ENCODE results near the gene CYP4B1. TPM values are rescaled to one million over a fixed set of nuclear protein-coding genes. Genes with fewer than 3 reads are reported as not detected.
"Not testable (repeated sequence)": the region's sequence is repeated elsewhere in the genome, so short reads cannot be mapped to it uniquely, and the experiment has no call there.

Gene CYP4B1
- total RNA-seq, 1 donor from 2014 or later = not detected

DNA sequence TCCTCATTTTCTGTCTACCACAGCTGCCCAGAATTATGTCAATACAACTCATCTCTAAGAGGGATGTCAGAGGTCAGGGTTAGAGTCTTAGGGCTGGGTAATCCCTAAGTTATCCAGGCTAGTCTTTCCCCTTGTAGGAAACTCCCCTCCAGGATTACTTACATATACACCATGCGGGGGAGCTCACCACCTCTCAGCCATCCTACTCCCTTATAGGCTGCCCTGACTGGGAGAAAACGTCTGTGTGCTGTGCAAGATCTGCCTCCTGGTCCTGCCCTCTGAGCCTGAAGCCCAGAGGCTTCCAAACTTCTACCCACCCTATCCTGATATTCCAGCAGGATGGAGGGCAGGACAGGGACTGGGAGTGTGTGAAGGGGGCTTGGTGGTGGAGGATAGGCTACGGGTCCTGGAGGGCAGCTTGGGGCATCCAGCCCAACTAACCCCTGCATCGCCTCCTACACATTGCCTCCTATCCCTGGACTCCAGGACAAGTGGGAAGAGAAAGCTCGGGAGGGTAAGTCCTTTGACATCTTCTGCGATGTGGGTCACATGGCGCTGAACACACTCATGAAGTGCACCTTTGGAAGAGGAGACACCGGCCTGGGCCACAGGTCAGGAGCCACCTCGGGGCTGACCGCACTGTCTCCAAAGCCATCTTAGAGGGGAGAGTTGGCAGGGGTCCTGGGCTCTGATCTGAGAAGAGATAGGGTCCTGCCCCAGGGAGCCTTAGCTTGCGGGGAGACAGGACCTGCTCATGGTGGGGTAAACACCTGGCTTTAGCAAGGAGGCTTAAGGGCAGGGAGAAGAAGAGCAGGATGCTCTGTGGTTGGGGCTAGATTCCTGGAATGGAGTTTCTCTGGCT is 14.4 kb downstream of the CYP4B1 start:
- H3K9me3 Mint-ChIP-seq = no peaks in the 10 kb centered on the region
- H3K4me1 Mint-ChIP-seq (ENCODE audit: low read depth) = no peaks in the 10 kb centered on the region
- no peak for DNase-seq (ENCODE audit: low spot score)
- H3K27me3 Mint-ChIP-seq (ENCODE audit: insufficient read depth) = no peaks in the 10 kb centered on the region
- intact Hi-C loops (cut with micrococcal nuclease) = no loop called here
- H3K27ac Mint-ChIP-seq = no peak overlapping the region
- no peaks in the 10 kb centered on the region for H3K36me3 Mint-ChIP-seq (ENCODE audit: low read depth)
- H3K4me3 Mint-ChIP-seq = no peak overlapping the region

DNA sequence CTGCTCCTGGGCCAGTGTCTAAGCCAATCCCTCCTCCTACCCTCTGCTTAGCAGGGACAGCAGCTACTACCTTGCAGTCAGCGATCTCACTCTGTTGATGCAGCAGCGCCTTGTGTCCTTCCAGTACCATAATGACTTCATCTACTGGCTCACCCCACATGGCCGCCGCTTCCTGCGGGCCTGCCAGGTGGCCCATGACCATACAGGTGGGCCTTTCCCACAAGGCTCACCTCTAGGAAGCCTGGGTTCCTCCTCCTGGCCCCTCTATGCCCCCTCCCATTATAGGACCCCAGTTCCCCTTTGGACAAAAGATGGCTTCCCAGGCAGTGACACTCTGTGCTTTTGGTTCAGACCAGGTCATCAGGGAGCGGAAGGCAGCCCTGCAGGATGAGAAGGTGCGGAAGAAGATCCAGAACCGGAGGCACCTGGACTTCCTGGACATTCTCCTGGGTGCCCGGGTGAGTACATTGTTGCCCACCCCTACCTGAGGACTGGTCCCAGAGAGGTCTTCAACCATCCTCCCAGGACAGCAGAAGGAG is 15.1 kb downstream of the CYP4B1 start:
- intact Hi-C loops (cut with micrococcal nuclease) = no loop called here
- no peaks in the 10 kb centered on the region for H3K36me3 Mint-ChIP-seq (ENCODE audit: low read depth)
- no peaks in the 10 kb centered on the region for H3K9me3 Mint-ChIP-seq
- H3K27ac Mint-ChIP-seq = no peak overlapping the region
- no peak for DNase-seq (ENCODE audit: low spot score)
- H3K4me3 Mint-ChIP-seq = no peak overlapping the region
- no peaks in the 10 kb centered on the region for H3K4me1 Mint-ChIP-seq (ENCODE audit: low read depth)
- H3K27me3 Mint-ChIP-seq (ENCODE audit: insufficient read depth) = no peaks in the 10 kb centered on the region

DNA sequence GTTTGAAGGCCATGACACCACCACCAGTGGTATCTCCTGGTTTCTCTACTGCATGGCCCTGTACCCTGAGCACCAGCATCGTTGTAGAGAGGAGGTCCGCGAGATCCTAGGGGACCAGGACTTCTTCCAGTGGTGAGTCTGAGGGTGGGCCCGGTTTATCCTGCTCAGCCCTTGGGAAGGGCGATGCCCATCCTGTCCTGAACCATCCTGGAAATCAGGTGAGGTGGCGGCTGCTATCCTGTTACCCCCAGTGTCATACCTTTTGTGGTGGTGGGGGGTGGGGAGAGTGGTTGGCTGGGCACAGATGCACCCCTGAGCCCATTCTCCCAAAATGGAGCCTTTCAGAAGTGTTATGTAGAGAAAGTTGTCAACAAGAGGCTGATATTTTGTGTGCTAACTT is 16.3 kb downstream of the CYP4B1 start:
- intact Hi-C loops (cut with micrococcal nuclease) = no loop called here
- Mint-ChIP-seq H3K36me3 (ENCODE audit: low read depth) (no peaks in the 10 kb centered on the region), H3K4me3 (no peak overlapping the region), H3K9me3 (no peaks in the 10 kb centered on the region), H3K4me1 (ENCODE audit: low read depth) (no peaks in the 10 kb centered on the region), H3K27ac (no peak overlapping the region), H3K27me3 (ENCODE audit: insufficient read depth) (no peaks in the 10 kb centered on the region)
- DNase-seq (ENCODE audit: low spot score) = no peak

DNA sequence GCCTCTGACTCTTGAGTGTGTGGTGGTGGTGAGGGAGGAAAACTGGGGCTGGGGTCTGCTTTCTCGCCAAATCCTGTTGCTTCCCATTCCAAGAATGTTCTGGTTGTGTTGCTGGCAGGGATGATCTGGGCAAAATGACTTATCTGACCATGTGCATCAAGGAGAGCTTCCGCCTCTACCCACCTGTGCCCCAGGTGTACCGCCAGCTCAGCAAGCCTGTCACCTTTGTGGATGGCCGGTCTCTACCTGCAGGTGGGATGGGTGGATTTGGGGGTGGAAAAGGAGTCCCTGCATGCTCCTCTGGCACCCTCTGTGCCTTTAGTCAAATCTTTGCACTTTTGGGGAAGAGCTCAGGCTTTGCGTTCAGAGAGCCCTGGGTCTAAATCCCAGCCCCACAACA is 18.1 kb downstream of the CYP4B1 start:
- no peak overlapping the region for H3K4me3 Mint-ChIP-seq
- intact Hi-C loops (cut with micrococcal nuclease) = no loop called here
- H3K9me3 Mint-ChIP-seq = no peaks in the 10 kb centered on the region
- no peak overlapping the region for H3K27ac Mint-ChIP-seq
- DNase-seq (ENCODE audit: low spot score) = no peak
- no peaks in the 10 kb centered on the region for H3K27me3 Mint-ChIP-seq (ENCODE audit: insufficient read depth)
- no peaks in the 10 kb centered on the region for H3K36me3 Mint-ChIP-seq (ENCODE audit: low read depth)
- no peaks in the 10 kb centered on the region for H3K4me1 Mint-ChIP-seq (ENCODE audit: low read depth)

DNA sequence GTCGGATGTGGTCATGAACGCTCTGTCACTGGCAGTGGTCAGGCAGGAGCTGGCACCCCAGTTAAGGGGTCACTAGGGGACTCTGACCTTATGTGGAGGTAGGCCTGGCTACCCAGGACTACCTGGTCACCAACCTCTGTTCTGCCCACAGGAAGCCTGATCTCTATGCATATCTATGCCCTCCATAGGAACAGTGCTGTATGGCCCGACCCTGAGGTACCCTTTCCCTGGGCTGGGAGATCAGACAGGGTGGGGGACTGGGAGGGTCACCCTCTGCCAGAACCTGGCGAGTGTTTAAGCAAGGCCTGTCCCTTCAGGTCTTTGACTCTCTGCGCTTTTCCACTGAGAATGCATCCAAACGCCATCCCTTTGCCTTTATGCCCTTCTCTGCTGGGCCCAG is 19.0 kb downstream of the CYP4B1 start:
- Mint-ChIP-seq H3K4me1 (ENCODE audit: low read depth) (no peaks in the 10 kb centered on the region), H3K9me3 (no peaks in the 10 kb centered on the region), H3K36me3 (ENCODE audit: low read depth) (no peaks in the 10 kb centered on the region), H3K27ac (no peak overlapping the region), H3K27me3 (ENCODE audit: insufficient read depth) (no peaks in the 10 kb centered on the region), H3K4me3 (no peak overlapping the region)
- intact Hi-C loops (cut with micrococcal nuclease) = no loop called here
- DNase-seq (ENCODE audit: low spot score) = no peak

DNA sequence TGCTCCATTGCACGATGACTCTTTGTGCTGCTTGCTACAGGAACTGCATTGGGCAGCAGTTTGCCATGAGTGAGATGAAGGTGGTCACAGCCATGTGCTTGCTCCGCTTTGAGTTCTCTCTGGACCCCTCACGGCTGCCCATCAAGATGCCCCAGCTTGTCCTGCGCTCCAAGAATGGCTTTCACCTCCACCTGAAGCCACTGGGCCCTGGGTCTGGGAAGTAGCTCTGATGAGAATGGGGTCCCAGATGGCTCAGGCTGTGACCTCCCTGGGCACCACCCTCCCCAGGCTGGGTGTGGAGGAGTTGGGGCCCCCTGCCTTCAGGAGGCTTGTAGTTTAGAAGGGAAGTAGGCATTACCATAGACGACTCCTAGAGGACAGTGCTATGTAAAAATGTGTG is 19.7 kb downstream of the CYP4B1 start:
- Mint-ChIP-seq H3K9me3 (no peaks in the 10 kb centered on the region), H3K36me3 (ENCODE audit: low read depth) (no peaks in the 10 kb centered on the region), H3K27ac (no peak overlapping the region), H3K27me3 (ENCODE audit: insufficient read depth) (no peaks in the 10 kb centered on the region), H3K4me1 (ENCODE audit: low read depth) (no peaks in the 10 kb centered on the region), H3K4me3 (no peak overlapping the region)
- intact Hi-C loops (cut with micrococcal nuclease) = no loop called here
- no peak for DNase-seq (ENCODE audit: low spot score)

DNA sequence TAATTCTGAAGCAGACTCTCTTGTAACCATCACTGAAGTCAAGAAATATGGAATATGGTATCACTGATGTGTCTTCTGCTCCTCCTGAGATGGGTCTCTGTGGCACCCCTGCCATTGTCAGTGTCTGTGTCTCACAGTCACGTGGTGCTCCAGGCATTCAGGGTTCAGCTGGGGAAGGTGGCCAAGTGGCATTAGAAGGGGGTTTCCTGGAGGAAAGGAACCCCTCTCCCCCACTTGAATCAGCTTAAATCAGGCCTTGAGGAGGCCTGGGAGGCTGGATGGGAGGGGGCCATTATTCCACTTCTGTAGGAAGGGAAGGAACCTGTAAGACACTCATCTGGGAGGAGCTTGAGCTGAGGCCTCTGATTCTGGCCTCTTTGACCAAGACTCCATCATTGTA is 20.5 kb downstream of the CYP4B1 start:
- Mint-ChIP-seq H3K27ac (no peak overlapping the region), H3K4me1 (ENCODE audit: low read depth) (no peaks in the 10 kb centered on the region), H3K9me3 (no peaks in the 10 kb centered on the region), H3K36me3 (ENCODE audit: low read depth) (no peaks in the 10 kb centered on the region), H3K27me3 (ENCODE audit: insufficient read depth) (no peaks in the 10 kb centered on the region), H3K4me3 (no peak overlapping the region)
- no peak for DNase-seq (ENCODE audit: low spot score)
- intact Hi-C loops (cut with micrococcal nuclease) = no loop called here

DNA sequence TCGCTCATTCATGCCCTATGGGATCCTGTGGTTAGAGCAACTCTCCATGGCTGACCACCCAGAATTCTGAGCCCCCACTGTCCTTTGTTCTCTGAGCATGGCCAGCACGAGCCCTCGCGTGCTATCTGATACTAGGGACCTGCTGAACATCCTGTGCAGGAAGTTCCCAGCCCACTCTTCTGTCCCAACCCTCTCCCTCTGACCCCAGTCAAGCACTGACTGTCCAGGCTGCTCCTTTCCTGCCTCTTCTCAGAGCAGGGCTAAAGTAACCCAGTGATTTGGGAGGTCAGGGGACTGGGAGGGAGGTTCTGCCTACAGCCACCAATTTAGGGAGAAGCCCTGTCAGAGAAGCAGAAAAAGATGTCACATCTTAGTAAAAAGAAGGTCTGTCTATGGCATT is 21.2 kb downstream of the CYP4B1 start:
- Mint-ChIP-seq H3K27ac (no peak overlapping the region), H3K4me3 (no peak overlapping the region), H3K9me3 (no peaks in the 10 kb centered on the region), H3K27me3 (ENCODE audit: insufficient read depth) (no peaks in the 10 kb centered on the region), H3K4me1 (ENCODE audit: low read depth) (no peaks in the 10 kb centered on the region), H3K36me3 (ENCODE audit: low read depth) (no peaks in the 10 kb centered on the region)
- no peak for DNase-seq (ENCODE audit: low spot score)
- intact Hi-C loops (cut with micrococcal nuclease) = no loop called here

DNA sequence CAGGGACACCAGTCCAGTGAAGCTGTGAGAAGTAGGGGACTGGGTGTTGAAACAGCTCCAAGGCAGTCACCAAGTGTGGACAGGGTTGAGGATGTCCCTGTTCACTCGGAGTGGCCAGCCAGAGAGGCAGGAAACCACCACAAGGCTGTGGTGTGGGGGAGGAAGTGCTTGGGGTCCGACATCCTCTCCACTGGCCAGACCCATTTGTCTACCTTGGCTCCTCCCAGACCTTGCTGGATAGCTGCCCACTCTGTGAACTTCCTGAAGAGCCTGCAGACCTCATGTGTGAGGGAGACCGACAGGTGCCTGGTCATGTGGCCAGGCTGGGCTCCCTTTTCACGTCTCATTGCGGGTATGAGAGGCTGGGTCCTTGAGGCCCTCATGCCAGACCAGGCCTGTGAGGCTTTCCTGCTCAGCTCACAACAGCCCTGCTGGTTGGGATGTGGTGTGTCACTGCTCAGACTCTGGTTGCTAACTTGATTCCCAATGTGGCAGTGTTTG is 21.8 kb downstream of the CYP4B1 start:
- intact Hi-C loops (cut with micrococcal nuclease) = no loop called here
- Mint-ChIP-seq H3K36me3 (ENCODE audit: low read depth) (no peaks in the 10 kb centered on the region), H3K4me3 (no peak overlapping the region), H3K27me3 (ENCODE audit: insufficient read depth) (no peaks in the 10 kb centered on the region), H3K9me3 (no peaks in the 10 kb centered on the region), H3K27ac (no peak overlapping the region), H3K4me1 (ENCODE audit: low read depth) (no peaks in the 10 kb centered on the region)
- no peak for DNase-seq (ENCODE audit: low spot score)

DNA sequence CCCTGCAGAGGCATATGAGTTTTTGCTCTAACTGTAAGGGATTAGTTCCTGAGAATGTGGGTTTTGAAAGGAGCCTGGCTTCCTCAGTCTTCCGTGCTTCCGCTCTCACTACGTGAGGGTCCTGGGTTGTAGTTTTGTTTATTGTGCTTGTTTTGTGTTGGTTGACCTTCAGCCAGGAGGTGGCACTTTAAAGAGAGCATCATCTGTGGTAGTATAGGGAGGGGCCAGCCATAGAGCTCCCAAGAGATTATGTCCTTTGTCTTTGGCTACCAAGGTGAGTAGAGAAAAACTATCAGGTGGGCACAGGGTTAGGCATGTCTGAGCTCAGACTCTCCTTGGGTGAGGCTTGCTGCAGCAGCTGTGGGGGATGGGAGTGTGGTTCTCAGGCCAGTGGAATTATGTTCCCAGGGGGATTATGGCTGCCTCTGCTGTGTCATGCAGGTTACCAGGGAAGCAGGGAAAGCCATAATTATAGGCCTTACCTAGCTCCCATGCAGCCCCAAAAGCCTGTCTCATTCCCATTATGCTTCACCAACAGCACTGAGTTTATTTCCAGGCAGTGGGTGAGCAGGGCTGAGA is 23.5 kb downstream of the CYP4B1 start:
- DNase-seq (ENCODE audit: low spot score) = no peak
- Mint-ChIP-seq H3K27me3 (ENCODE audit: insufficient read depth) (no peaks in the 10 kb centered on the region), H3K4me1 (ENCODE audit: low read depth) (no peaks in the 10 kb centered on the region), H3K9me3 (no peaks in the 10 kb centered on the region), H3K36me3 (ENCODE audit: low read depth) (no peaks in the 10 kb centered on the region), H3K4me3 (no peak overlapping the region), H3K27ac (no peak overlapping the region)
- intact Hi-C loops (cut with micrococcal nuclease) = no loop called here

DNA sequence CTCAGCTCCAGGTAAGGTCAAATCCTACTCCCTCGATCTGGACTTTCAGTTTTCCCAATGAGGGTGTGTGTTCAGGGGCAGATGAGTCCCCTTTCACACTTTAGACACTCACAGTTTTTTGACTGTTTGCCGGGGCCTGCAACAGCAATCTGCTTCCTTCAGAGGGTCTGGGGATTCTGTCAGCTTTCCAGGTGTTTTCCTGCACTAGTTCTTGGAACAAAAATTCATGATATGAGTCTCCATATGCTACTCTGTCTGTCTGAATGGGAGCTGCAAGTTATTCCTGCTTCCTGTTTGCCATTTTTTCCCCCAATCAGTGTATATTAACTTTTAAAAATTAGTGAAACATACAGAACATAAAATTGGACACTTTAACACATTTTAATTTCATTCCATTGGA is 24.3 kb downstream of the CYP4B1 start:
- H3K27ac Mint-ChIP-seq = no peak overlapping the region
- intact Hi-C loops (cut with micrococcal nuclease) = no loop called here
- H3K4me3 Mint-ChIP-seq = no peak overlapping the region
- no peaks in the 10 kb centered on the region for H3K4me1 Mint-ChIP-seq (ENCODE audit: low read depth)
- peaks cover under 1% of the 10 kb centered on the region for H3K27me3 Mint-ChIP-seq (ENCODE audit: insufficient read depth)
- H3K9me3 Mint-ChIP-seq = no peaks in the 10 kb centered on the region
- DNase-seq (ENCODE audit: low spot score) = no peak
- no peaks in the 10 kb centered on the region for H3K36me3 Mint-ChIP-seq (ENCODE audit: low read depth)

DNA sequence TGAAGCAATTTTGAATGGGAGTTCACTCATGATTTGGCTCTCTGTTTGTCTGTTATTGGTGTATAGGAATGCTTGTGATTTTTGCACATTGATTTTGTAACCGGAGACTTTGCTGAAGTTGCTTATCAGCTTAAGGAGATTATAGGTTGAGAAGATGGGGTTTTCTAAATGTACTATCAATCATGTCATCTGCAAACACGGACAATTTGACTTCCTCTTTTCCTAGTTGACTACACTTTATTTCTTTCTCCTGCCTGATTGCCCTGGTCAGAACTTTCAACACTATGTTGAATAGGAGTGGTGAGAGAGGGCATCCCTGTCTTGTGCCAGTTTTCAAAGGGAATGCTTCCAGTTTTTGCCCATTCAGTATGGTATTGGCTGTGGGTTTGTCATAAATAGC is 28.0 kb downstream of the CYP4B1 start:
- intact Hi-C loops (cut with micrococcal nuclease); H3K27ac Mint-ChIP-seq; H3K36me3 Mint-ChIP-seq (ENCODE audit: low read depth); H3K9me3 Mint-ChIP-seq; H3K27me3 Mint-ChIP-seq (ENCODE audit: insufficient read depth); H3K4me3 Mint-ChIP-seq; DNase-seq (ENCODE audit: low spot score); H3K4me1 Mint-ChIP-seq (ENCODE audit: low read depth): not testable (repeated sequence)

DNA sequence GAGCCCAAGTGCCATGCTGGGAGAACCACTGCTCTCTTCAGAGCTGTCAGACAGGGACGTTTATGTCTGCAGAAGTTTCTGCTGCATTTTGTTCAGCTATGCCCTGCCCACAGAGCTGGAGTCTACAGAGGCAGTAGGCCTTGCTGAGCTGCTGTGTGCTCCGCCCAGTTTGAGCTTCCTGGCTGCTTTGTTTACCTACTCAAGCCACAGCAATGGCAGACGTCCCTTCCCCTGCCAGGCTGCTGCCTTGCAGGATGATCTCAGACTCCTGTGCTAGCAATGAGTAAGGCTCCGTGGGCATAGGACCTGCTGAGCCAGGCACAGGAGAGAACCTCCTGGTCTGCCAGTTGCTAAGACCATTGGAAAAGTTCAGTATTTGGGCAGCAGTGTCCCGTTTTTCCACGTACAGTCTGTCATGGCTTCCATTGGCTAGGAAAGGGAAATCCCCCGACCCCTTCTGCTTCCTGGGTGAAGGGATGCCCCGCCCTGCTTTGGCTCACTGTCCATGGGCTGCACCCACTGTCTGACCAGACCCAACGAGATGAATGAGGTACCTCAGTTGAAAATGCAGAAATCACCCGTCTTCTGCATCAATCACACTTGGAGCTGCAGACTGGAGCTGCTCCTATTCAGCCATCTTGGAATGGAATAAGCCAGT is 31.9 kb downstream of the CYP4B1 start:
- intact Hi-C loops (cut with micrococcal nuclease) = no loop called here

More for the DNA sequence above, 31.9 kb downstream of the CYP4B1 start:
- H3K4me3 Mint-ChIP-seq = no peak overlapping the region
- peaks cover 6% of the 10 kb centered on the region for H3K27me3 Mint-ChIP-seq (ENCODE audit: insufficient read depth)
- no peaks in the 10 kb centered on the region for H3K9me3 Mint-ChIP-seq
- no peaks in the 10 kb centered on the region for H3K36me3 Mint-ChIP-seq (ENCODE audit: low read depth)
- no peaks in the 10 kb centered on the region for H3K4me1 Mint-ChIP-seq (ENCODE audit: low read depth)
- DNase-seq (ENCODE audit: low spot score) = no peak
- H3K27ac Mint-ChIP-seq = no peak overlapping the region

All from activated T-helper 1 cell treated with anti-CD3 and anti-CD28 coated beads, Interleukin-12 subunit alpha, Interleukin-12 subunit beta, Interleukin-2, Interleukin-4 antibody, amounts not matched to agents 30 ng/mL and 10 ng/mL and 1 ng/mL, durations not matched to agents 14 hours and 24 hours and 36 hours (primary cell).